ENCODE data around the gene KRTAP16-1. TPM values are rescaled to one million over a fixed set of nuclear protein-coding genes. Genes with fewer than 3 reads are reported as not detected.

Gene KRTAP16-1
- total and polyA plus RNA-seq, 2 of the 4 experiments (the other 2 are of a cell fraction): not detected

GRCh38 chr17:41278176-41278955 is 30.7 kb downstream of the KRTAP16-1 start:
- Histone ChIP-seq H3K27me3 (ENCODE audit: control insufficient read depth, insufficient read depth, low read length) (peaks cover 5% of the 10 kb centered on the region), H3K9ac (ENCODE audit: low read depth, low read length) (no peak overlapping the region), H4K5ac (ENCODE audit: low read depth, low read length) (no peak overlapping the region), H2BK5ac (ENCODE audit: low read depth, low read length, poor library complexity, severe bottlenecking) (peak overlapping the region; percentile 30), H3K4me1 (ENCODE audit: control insufficient read depth, insufficient read depth, low read length) (peaks cover under 1% of the 10 kb centered on the region; the same call in 1 of the 2 replicates), H3K9me3 (ENCODE audit: control insufficient read depth, insufficient read depth, low read length) (no peaks in the 10 kb centered on the region), H3K56ac (ENCODE audit: extremely low read depth, insufficient read depth, low read length) (no peak overlapping the region), H4K8ac (ENCODE audit: low read depth in 2 of 2, low read length in 2 of 2) (0 out of 4 replicates have a peak overlapping the region, but pooled peaks of 1 of the 2 experiments have one; percentile 29), H2BK20ac (ENCODE audit: low read depth, low read length) (peak overlapping the region; percentile 67; the same call in 1 of the 2 replicates), H3K27ac (ENCODE audit: insufficient read depth, low read length) (no peak overlapping the region), H2BK120ac (ENCODE audit: low read depth, low read length) (peak overlapping the region; percentile 64), H3K4me3 (ENCODE audit: insufficient read depth, low read depth, low read length) (no peak overlapping the region), H3K79me1 (ENCODE audit: low read depth in 1 of 2, low read length in 2 of 2) (no peaks in the 10 kb centered on the region), H3K4me2 (ENCODE audit: low read depth, low read length) (no peak overlapping the region), H2BK15ac (ENCODE audit: low read depth, low read length) (peak overlapping the region; percentile 85; the same call in 2 of the 3 replicates), H3K23ac (ENCODE audit: low read depth, low read length) (no peak overlapping the region), H3K36me3 (ENCODE audit: control insufficient read depth, insufficient read depth, low read length) (no peaks in the 10 kb centered on the region), H3K18ac (ENCODE audit: low read depth, low read length) (no peak overlapping the region; the same call in 1 of the 2 replicates), H3K14ac (replicated peaks; ENCODE audit: low read depth, low read length) (peak overlapping the region; percentile 82), H3K4ac (ENCODE audit: low read depth, low read length) (peak overlapping the region; percentile 56; the same call in 1 of the 2 replicates), H4K91ac (ENCODE audit: insufficient read depth, low read depth, low read length) (peak overlapping the region; percentile 55; the same call in 1 of the 2 replicates), H2AK9ac (replicated peaks; ENCODE audit: low read depth, low read length, poor library complexity) (no peak overlapping the region), H2AFZ (replicated peaks; ENCODE audit: low read length, poor library complexity) (no peak overlapping the region), H3K9me1 (ENCODE audit: insufficient read depth, low read length) (peaks cover under 1% of the 10 kb centered on the region), H4K20me1 (ENCODE audit: insufficient read depth, low read length) (no peaks in the 10 kb centered on the region), H2AK5ac (ENCODE audit: low read depth, low read length) (no peak overlapping the region)
- WGBS, 2 experiments (ENCODE audit: extremely low coverage in 2 of 2, insufficient read length in 1 of 2): 100% methylated on average over 1 of the region's 3 CpGs; no CpG with 5 or more reads in 1 of the 2 experiments
- in situ Hi-C loops (cut with MboI; ENCODE audit: low sequenced_read_pairs): no loop called here
- no peak for DNase-seq
- intact Hi-C loops (cut with micrococcal nuclease): loop anchor here (2.0 kb wide), 1 partner anchor 14 kb away; the partner anchor contains the start of gene KRTAP9-6
- ATAC-seq (ENCODE audit: low read depth): no peak
- no TSS peak for BruUV-seq (replicated peaks)
- CTCF ChIA-PET: no interaction called here
- POLR2A ChIA-PET (ENCODE audit: unreplicated experiment): no interaction called here
- dilution Hi-C loops (cut with HindIII; ENCODE audit: low sequenced_read_pairs, unreplicated experiment): no loop called here
- TF ChIP-seq RFX5 (IDR thresholded peaks at IDR 0.05; ENCODE audit: low read depth, low read length) (no peak), MAFK (IDR thresholded peaks at IDR 0.05; ENCODE audit: low read depth, low read length) (no peak), POLR2A (IDR thresholded peaks at IDR 0.05; ENCODE audit: low read depth, low read length) (no peak), MXI1 (IDR thresholded peaks at IDR 0.05; ENCODE audit: borderline replicate concordance, low read depth, low read length) (no peak), FOS (IDR thresholded peaks at IDR 0.05; ENCODE audit: low read depth, low read length) (no peak), CHD1 (IDR thresholded peaks at IDR 0.05; ENCODE audit: low read depth, low read length) (no peak), CTCF (conservative IDR thresholded peaks at IDR 0.05; ENCODE audit: low read depth, low read length) (no peak), BHLHE40 (IDR thresholded peaks at IDR 0.05; ENCODE audit: low read depth, low read length) (no peak), RAD21 (IDR thresholded peaks at IDR 0.05; ENCODE audit: low read length) (no peak), CEBPB (IDR thresholded peaks at IDR 0.05; ENCODE audit: low read depth, low read length) (no peak), ELK1 (IDR thresholded peaks at IDR 0.05; ENCODE audit: borderline replicate concordance, low read depth, low read length) (no peak), NFE2L2 (IDR thresholded peaks at IDR 0.05; ENCODE audit: low read depth, low read length) (no peak), RCOR1 (IDR thresholded peaks at IDR 0.05; ENCODE audit: insufficient replicate concordance, low read length) (no peak), MAZ (IDR thresholded peaks at IDR 0.05; ENCODE audit: borderline replicate concordance, low read depth, low read length) (no peak), USF2 (IDR thresholded peaks at IDR 0.05; ENCODE audit: low read depth, low read length) (no peak)

All from IMR-90 (cell line).